H9 (cell line): Measurements from ENCODE around the gene MIEF1. TPM values are rescaled to one million over a fixed set of nuclear protein-coding genes. Genes with fewer than 3 reads are reported as not detected.

Experiments used
- DNase-seq: peaks from one replicate; pipeline ENCODE4 v3.0.0-alpha.2; 2017
- H2AFZ ChIP-seq: one replicate; pipeline ENCODE4 v1.6.1; 2013; ENCODE audit warnings: mild to moderate bottlenecking, low read length, control low read depth, moderate library complexity
- H2AK5ac ChIP-seq: 2 replicates; pipeline ENCODE4 v1.6.1; 2013; ENCODE audit warnings: low read length, control low read depth, mixed read lengths; ENCODE audit not compliant: insufficient read length
- H2BK120ac ChIP-seq: one replicate; pipeline ENCODE4 v1.6.1; 2013; ENCODE audit warnings: low read depth, mild to moderate bottlenecking, low read length, control low read depth, inconsistent platforms; ENCODE audit not compliant: poor library complexity, severe bottlenecking
- H2BK12ac ChIP-seq: 2 replicates; pipeline ENCODE4 v1.6.1; 2013; ENCODE audit warnings: low read length, control low read depth, mixed read lengths, low read depth; ENCODE audit not compliant: insufficient read length
- H2BK15ac ChIP-seq: 2 replicates; pipeline ENCODE4 v1.6.1; 2013; ENCODE audit warnings: low read depth, low read length, control low read depth
- H2BK20ac ChIP-seq: one replicate; pipeline ENCODE4 v1.6.1; 2013; ENCODE audit warnings: low read depth, mild to moderate bottlenecking, low read length, control low read depth, inconsistent platforms; ENCODE audit not compliant: poor library complexity, severe bottlenecking
- H2BK5ac ChIP-seq: 2 replicates; pipeline ENCODE4 v1.6.1; 2013; ENCODE audit warnings: low read length, control low read depth, mixed read lengths; ENCODE audit not compliant: insufficient read length
- H3K14ac ChIP-seq: 2 replicates; pipeline ENCODE4 v1.6.1; 2013; ENCODE audit warnings: low read length, control low read depth; ENCODE audit not compliant: insufficient read depth
- H3K18ac ChIP-seq: 2 replicates; pipeline ENCODE4 v1.6.1; 2013; ENCODE audit warnings: low read depth, mild to moderate bottlenecking, mixed read lengths, low read length, control low read depth; ENCODE audit not compliant: insufficient read length
- H3K23ac ChIP-seq: 2 replicates; pipeline ENCODE4 v1.6.1; 2013; ENCODE audit warnings: low read length, control low read depth, mixed read lengths, low read depth; ENCODE audit not compliant: insufficient read length
- H3K23me2 ChIP-seq: 2 replicates; pipeline ENCODE4 v1.6.1; 2013; ENCODE audit warnings: low read depth, mild to moderate bottlenecking, mixed read lengths, low read length, control low read depth; ENCODE audit not compliant: insufficient read length, poor library complexity, severe bottlenecking
- H3K27ac ChIP-seq: 2 replicates; pipeline ENCODE4 v1.5.1; 2013; ENCODE audit warnings: low read length, control low read depth, mixed read lengths, low read depth; ENCODE audit not compliant: insufficient read length
- H3K27me3 ChIP-seq: 2 replicates; pipeline ENCODE4 v1.6.1; 2013; ENCODE audit warnings: low read length, control low read depth, inconsistent platforms; ENCODE audit not compliant: insufficient read depth
- H3K4ac ChIP-seq: 2 replicates; pipeline ENCODE4 v1.6.1; 2013; ENCODE audit warnings: low read depth, mild to moderate bottlenecking, control low read depth, inconsistent platforms, low read length, moderate library complexity
- H3K4me1 ChIP-seq: 2 replicates; pipeline ENCODE4 v1.6.1; 2013; ENCODE audit warnings: low read length, control low read depth, inconsistent platforms; ENCODE audit not compliant: insufficient read depth
- H3K4me2 ChIP-seq: 2 replicates; pipeline ENCODE4 v1.6.1; 2013; ENCODE audit warnings: low read length, control low read depth, mixed read lengths; ENCODE audit not compliant: insufficient read length, insufficient read depth
- H3K56ac ChIP-seq: 2 replicates; pipeline ENCODE4 v1.6.1; 2013; ENCODE audit warnings: low read depth, mild to moderate bottlenecking, mixed read lengths, low read length, control low read depth; ENCODE audit not compliant: insufficient read length
- H3K79me1 ChIP-seq: 2 replicates; pipeline ENCODE4 v1.6.1; 2013; ENCODE audit warnings: low read depth, mild to moderate bottlenecking, moderate library complexity, low read length, control low read depth, inconsistent platforms; ENCODE audit not compliant: insufficient read depth, poor library complexity, severe bottlenecking
- H3K79me2 ChIP-seq: 2 replicates; pipeline ENCODE4 v1.6.1; 2013; ENCODE audit warnings: low read length, control low read depth, inconsistent platforms; ENCODE audit not compliant: insufficient read depth
- H3K9ac ChIP-seq: 2 replicates; pipeline ENCODE4 v1.6.1; 2013; ENCODE audit warnings: low read length, control low read depth, mixed read lengths; ENCODE audit not compliant: insufficient read length; ENCODE audit errors: extremely low read depth
- H3K9me3 ChIP-seq: one replicate; pipeline ENCODE4 v1.6.1; 2013; ENCODE audit warnings: low read depth, low read length, inconsistent platforms; ENCODE audit not compliant: control insufficient read depth
- H3T11ph ChIP-seq: one replicate; pipeline ENCODE4 v1.6.1; 2013; ENCODE audit warnings: mild to moderate bottlenecking, low read length, control low read depth, inconsistent platforms
- H4K20me1 ChIP-seq: one replicate; pipeline ENCODE4 v1.6.1; 2013; ENCODE audit not compliant: control insufficient read depth, insufficient read length, insufficient read depth
- H4K5ac ChIP-seq: 2 replicates; pipeline ENCODE4 v1.6.1; 2013; ENCODE audit warnings: low read depth, mild to moderate bottlenecking, mixed read lengths, low read length, control low read depth; ENCODE audit not compliant: insufficient read length
- H4K8ac ChIP-seq: replicated peaks from 2 replicates; pipeline ENCODE4 v1.6.1; 2013; ENCODE audit warnings: low read length, control low read depth, mixed read lengths, low read depth; ENCODE audit not compliant: insufficient read length
- H4K91ac ChIP-seq: 2 replicates; pipeline ENCODE4 v1.6.1; 2013; ENCODE audit warnings: low read depth, mild to moderate bottlenecking, moderate library complexity, mixed read lengths, low read length, control low read depth; ENCODE audit not compliant: insufficient read length
- H3K27ac Mint-ChIP-seq, 3 experiments: 2 replicates in 2 of 3; 3 replicates in 1 of 3; pipeline ENCODE4 v1.8.0; 2020 to 2021; ENCODE audit warnings: mixed read lengths in 3 of 3, mild to moderate bottlenecking in 1 of 3, moderate library complexity in 1 of 3
- H3K27me3 Mint-ChIP-seq: 2 replicates; pipeline ENCODE4 v1.8.0; 2021; ENCODE audit warnings: low read depth, mild to moderate bottlenecking, moderate library complexity, mixed read lengths
- H3K36me3 Mint-ChIP-seq, 3 experiments: 2 replicates in 2 of 3; 3 replicates in 1 of 3; pipeline ENCODE4 v1.8.0; 2020 to 2021; ENCODE audit warnings: low read depth in 3 of 3, mixed read lengths in 3 of 3; ENCODE audit not compliant: insufficient read depth in 1 of 3
- H3K4me1 Mint-ChIP-seq, 2 experiments: 2 replicates each; pipeline ENCODE4 v1.8.0; 2020; ENCODE audit warnings: mixed read lengths in 2 of 2
- H3K4me3 Mint-ChIP-seq, 2 experiments: 2 replicates in 1 of 2; 3 replicates in 1 of 2; pipeline ENCODE4 v1.8.0; 2020 to 2021; ENCODE audit warnings: mild to moderate bottlenecking in 2 of 2, mixed read lengths in 2 of 2, moderate library complexity in 1 of 2
- H3K9me3 Mint-ChIP-seq, 2 experiments: 2 replicates in 1 of 2; 3 replicates in 1 of 2; pipeline ENCODE4 v1.8.0; 2020; ENCODE audit warnings: mild to moderate bottlenecking in 2 of 2, mixed read lengths in 2 of 2, moderate library complexity in 1 of 2
- WGBS: extraction: QIAGEN DNeasy Blood & Tissue Kit; methylation state at CpG from one replicate; pipeline ENCODE4 v1.1.7; 2013; ENCODE audit warnings: missing lambda C conversion rate, low lambda C conversion rate, mixed read lengths; ENCODE audit not compliant: insufficient read length; ENCODE audit errors: extremely low coverage; 5-methylcytosine and 5-hydroxymethylcytosine counted together
- total RNA-seq: library from RNA; stranded (reverse); gene quantifications from 2 replicates; pipeline ENCODE4 v1.2.1, GENCODE V29; 2021
- TF ChIP-seq, protein P1 (sequence below): fragments of 200-600 bp; sonication (generic); conservative IDR thresholded peaks from 3 replicates; pipeline ENCODE4 v1.8.0; 2021; ENCODE audit warnings: antibody characterized with exemption, mild to moderate bottlenecking

The MIEF1 gene
- total RNA-seq, 1 experiment from 2014 or later = 32.6 TPM

DNA sequence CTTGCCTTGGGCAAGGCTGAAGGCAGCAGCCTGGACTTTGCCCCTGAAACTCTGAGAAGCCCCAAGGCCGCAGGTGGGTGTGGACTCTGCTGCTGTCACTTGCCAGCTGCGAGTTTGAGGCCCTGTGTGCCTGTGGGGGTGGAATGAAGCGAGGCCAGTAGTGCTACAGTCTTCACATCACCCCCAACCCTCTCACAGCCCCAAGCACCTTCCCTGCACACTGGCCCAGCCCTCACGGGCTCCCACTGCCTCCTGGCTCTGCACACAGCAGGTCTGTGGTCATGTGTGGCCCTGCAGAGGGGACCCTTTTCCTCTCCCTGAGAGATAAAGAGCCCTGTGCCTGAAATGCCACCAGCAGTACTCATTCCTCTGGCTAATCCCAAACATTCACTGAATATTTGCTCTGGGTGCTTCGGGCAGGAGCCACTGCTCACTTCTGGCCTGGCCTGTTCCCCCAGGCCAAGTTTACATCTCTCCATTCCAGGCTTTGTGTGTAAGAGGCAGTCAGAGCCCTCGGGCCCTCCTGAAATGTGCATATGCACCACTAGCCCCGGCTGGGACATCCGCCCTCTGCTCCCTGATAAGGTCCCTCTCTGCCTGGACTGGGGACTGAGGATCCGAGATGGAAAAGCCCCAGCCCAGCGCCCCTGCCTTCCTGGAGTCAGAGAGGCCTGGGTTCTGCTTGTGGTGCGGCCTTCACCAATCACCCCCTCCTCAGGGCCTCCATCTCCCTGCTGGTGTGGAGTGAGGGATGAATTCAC, 27.6 kb upstream of the MIEF1 start:
- Histone ChIP-seq H3K14ac (no peak overlapping the region), H3K79me2 (no peaks in the 10 kb centered on the region), H3K9ac (no peak overlapping the region), H3K9me3 (no peaks in the 10 kb centered on the region), H4K20me1 (no peaks in the 10 kb centered on the region), H3K4me2 (no peak overlapping the region), H3K79me1 (no peaks in the 10 kb centered on the region), H2BK12ac (no peak overlapping the region), H3K23ac (no peak overlapping the region), H3K18ac (no peak overlapping the region), H2BK5ac (no peak overlapping the region), H4K5ac (no peak overlapping the region), H4K91ac (no peak overlapping the region), H4K8ac (no peak overlapping the region), H3T11ph (no peak overlapping the region), H3K27ac (no peak overlapping the region), H2BK15ac (no peak overlapping the region), H2BK120ac (no peak overlapping the region), H3K27me3 (no peaks in the 10 kb centered on the region), H3K56ac (no peak overlapping the region), H2AFZ (no peak overlapping the region), H2AK5ac (no peak overlapping the region), H2BK20ac (no peak overlapping the region), H3K23me2 (no peaks in the 10 kb centered on the region), H3K4ac (no peak overlapping the region), H3K4me1 (peaks cover 3% of the 10 kb centered on the region; the same call in 1 of the 2 replicates)
- Mint-ChIP-seq H3K27ac (0 out of 7 replicates have a peak overlapping the region, but pooled peaks of 1 of the 3 experiments have one; percentile 11), H3K4me1 (peaks cover 49 to 64% of the 10 kb centered on the region in 2 experiments), H3K9me3 (no peaks in the 10 kb centered on the region), H3K36me3 (no peaks in the 10 kb centered on the region), H3K4me3 (no peak overlapping the region), H3K27me3 (peaks cover 9% of the 10 kb centered on the region)
- peak; percentile 86 for DNase-seq
- WGBS = no CpG with 5 or more reads among the region's 11 CpGs
- TF ChIP-seq, protein P1, sequence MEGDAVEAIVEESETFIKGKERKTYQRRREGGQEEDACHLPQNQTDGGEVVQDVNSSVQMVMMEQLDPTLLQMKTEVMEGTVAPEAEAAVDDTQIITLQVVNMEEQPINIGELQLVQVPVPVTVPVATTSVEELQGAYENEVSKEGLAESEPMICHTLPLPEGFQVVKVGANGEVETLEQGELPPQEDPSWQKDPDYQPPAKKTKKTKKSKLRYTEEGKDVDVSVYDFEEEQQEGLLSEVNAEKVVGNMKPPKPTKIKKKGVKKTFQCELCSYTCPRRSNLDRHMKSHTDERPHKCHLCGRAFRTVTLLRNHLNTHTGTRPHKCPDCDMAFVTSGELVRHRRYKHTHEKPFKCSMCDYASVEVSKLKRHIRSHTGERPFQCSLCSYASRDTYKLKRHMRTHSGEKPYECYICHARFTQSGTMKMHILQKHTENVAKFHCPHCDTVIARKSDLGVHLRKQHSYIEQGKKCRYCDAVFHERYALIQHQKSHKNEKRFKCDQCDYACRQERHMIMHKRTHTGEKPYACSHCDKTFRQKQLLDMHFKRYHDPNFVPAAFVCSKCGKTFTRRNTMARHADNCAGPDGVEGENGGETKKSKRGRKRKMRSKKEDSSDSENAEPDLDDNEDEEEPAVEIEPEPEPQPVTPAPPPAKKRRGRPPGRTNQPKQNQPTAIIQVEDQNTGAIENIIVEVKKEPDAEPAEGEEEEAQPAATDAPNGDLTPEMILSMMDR = no peak
